GM23338 (cell line): Measurements from ENCODE around the gene NRN1. TPM values are rescaled to one million over a fixed set of nuclear protein-coding genes. Genes with fewer than 3 reads are reported as not detected.

ENCODE experiments used
- ATAC-seq: fragments of 200-7000 bp; cut with Tn5 transposase; 3 replicates; pipeline ENCODE4 v1.9.1; 2020
- DNase-seq: peaks from one replicate; pipeline ENCODE4 v3.0.0-alpha.2; 2015; ENCODE audit warnings: low spot score
- H2AFZ ChIP-seq: fragments of 200-600 bp; sonication (generic); 2 replicates; pipeline ENCODE4 v1.8.0; 2016; ENCODE audit warnings: antibody characterized with exemption, mild to moderate bottlenecking, moderate library complexity
- H3F3A ChIP-seq: fragments of 200-600 bp; sonication (generic); replicated peaks from 2 replicates; pipeline ENCODE4 v1.8.0; 2017; ENCODE audit warnings: antibody characterized with exemption, mixed run types, low read depth
- H3K27ac ChIP-seq: fragments of 200-600 bp; sonication (generic); 2 replicates; pipeline ENCODE4 v1.6.1; 2016; ENCODE audit warnings: low read depth
- H3K27me3 ChIP-seq: fragments of 200-600 bp; sonication (generic); 2 replicates; pipeline ENCODE4 v1.8.0; 2016; ENCODE audit warnings: mild to moderate bottlenecking, mixed run types, moderate library complexity; ENCODE audit not compliant: insufficient read depth
- H3K36me3 ChIP-seq: fragments of 200-600 bp; sonication (generic); 2 replicates; pipeline ENCODE4 v1.8.0; 2016; ENCODE audit warnings: mild to moderate bottlenecking; ENCODE audit not compliant: insufficient read depth
- H3K4me1 ChIP-seq: fragments of 200-600 bp; sonication (generic); 2 replicates; pipeline ENCODE4 v1.8.0; 2016; ENCODE audit warnings: mild to moderate bottlenecking, moderate library complexity; ENCODE audit not compliant: insufficient read depth
- H3K4me2 ChIP-seq: fragments of 200-600 bp; sonication (generic); 2 replicates; pipeline ENCODE4 v1.7.1; 2017; ENCODE audit warnings: mixed run types
- H3K4me3 ChIP-seq: fragments of 200-600 bp; sonication (generic); 2 replicates; pipeline ENCODE4 v1.6.1; 2016; ENCODE audit warnings: mixed run types
- H3K79me2 ChIP-seq: fragments of 200-600 bp; sonication (generic); replicated peaks from 2 replicates; pipeline ENCODE4 v1.8.0; 2017; ENCODE audit warnings: mild to moderate bottlenecking; ENCODE audit not compliant: insufficient read depth
- H3K9me2 ChIP-seq: fragments of 200-600 bp; sonication (generic); 2 replicates; pipeline ENCODE4 v1.8.0; 2017; ENCODE audit not compliant: insufficient read depth
- H4K20me1 ChIP-seq: fragments of 200-600 bp; sonication (generic); replicated peaks from 2 replicates; pipeline ENCODE4 v1.8.0; 2017; ENCODE audit warnings: mild to moderate bottlenecking; ENCODE audit not compliant: insufficient read depth
- H3K27ac Mint-ChIP-seq: 2 replicates; pipeline ENCODE4 v1.8.0; 2020; ENCODE audit warnings: inconsistent platforms, mild to moderate bottlenecking, moderate library complexity, mixed read lengths
- H3K27me3 Mint-ChIP-seq: 3 replicates; pipeline ENCODE4 v1.8.0; 2022; ENCODE audit warnings: low read depth, mild to moderate bottlenecking, moderate library complexity, mixed read lengths, inconsistent platforms; ENCODE audit not compliant: insufficient read depth, poor library complexity
- H3K36me3 Mint-ChIP-seq: 3 replicates; pipeline ENCODE4 v1.8.0; 2021; ENCODE audit warnings: low read depth, mild to moderate bottlenecking, inconsistent platforms, moderate library complexity, mixed read lengths
- H3K4me1 Mint-ChIP-seq: 3 replicates; pipeline ENCODE4 v1.8.0; 2020; ENCODE audit warnings: mild to moderate bottlenecking, inconsistent platforms, mixed read lengths
- H3K4me3 Mint-ChIP-seq: 3 replicates; pipeline ENCODE4 v1.8.0; 2021; ENCODE audit warnings: moderate library complexity, mild to moderate bottlenecking, inconsistent platforms, mixed read lengths
- H3K9me3 Mint-ChIP-seq: 3 replicates; pipeline ENCODE4 v1.8.0; 2020; ENCODE audit warnings: moderate library complexity, mild to moderate bottlenecking, inconsistent platforms, mixed read lengths
- CREB1 ChIP-seq: fragments of 250-450 bp; sonication (Bioruptor Pico); IDR thresholded peaks from 2 replicates; pipeline ENCODE4 v1.5.0; 2020; ENCODE audit warnings: low read depth, mild to moderate bottlenecking, moderate library complexity
- EZH2 ChIP-seq: fragments of 200-600 bp; sonication (generic); IDR thresholded peaks from one replicate; pipeline ENCODE4 v1.8.0; 2017; ENCODE audit warnings: antibody characterized with exemption, mild to moderate bottlenecking, low read depth; ENCODE audit not compliant: unreplicated experiment
- EZH2phosphoT487 ChIP-seq: fragments of 200-600 bp; sonication (generic); IDR thresholded peaks from one replicate; pipeline ENCODE4 v1.8.1; 2018; ENCODE audit warnings: antibody characterized with exemption; ENCODE audit not compliant: unreplicated experiment
- JUNB ChIP-seq: IDR thresholded peaks from one replicate; pipeline ENCODE4 v1.6.1; 2016; ENCODE audit warnings: antibody characterized with exemption; ENCODE audit not compliant: unreplicated experiment
- NANOG ChIP-seq: IDR thresholded peaks from 2 replicates; pipeline ENCODE4 v1.6.1; 2016; ENCODE audit warnings: antibody characterized with exemption, borderline replicate concordance
- POLR2AphosphoS5 ChIP-seq: IDR thresholded peaks from 2 replicates; pipeline ENCODE4 v1.6.1; 2016; ENCODE audit warnings: antibody characterized with exemption, low read depth
- STAT1 ChIP-seq: IDR thresholded peaks from one replicate; pipeline ENCODE4 v1.6.1; 2016; ENCODE audit warnings: antibody characterized with exemption; ENCODE audit not compliant: unreplicated experiment
- ZNF114 ChIP-seq: fragments of 250-450 bp; sonication (Bioruptor Pico); IDR thresholded peaks from 2 replicates; pipeline ENCODE4 v1.5.0; 2020; ENCODE audit warnings: mild to moderate bottlenecking, moderate library complexity
- ZNF331 ChIP-seq: fragments of 250-450 bp; sonication (Bioruptor Pico); IDR thresholded peaks from 2 replicates; pipeline ENCODE4 v1.5.0; 2020; ENCODE audit warnings: low read depth, mild to moderate bottlenecking, moderate library complexity
- polyA plus RNA-seq: library from polyadenylated mRNA; unstranded; fragments of >200 nt; fragmentation: Nextera tagmentation; extraction: Ambion mirVana; gene quantifications from 2 replicates; pipeline ENCODE4 v1.2.1, GENCODE V29; 2016
- total RNA-seq: library from RNA; depleted of rRNA; stranded (reverse); fragments of >200 nt; shearing (Covaris generic); gene quantifications from 2 replicates; pipeline ENCODE4 v1.2.3, GENCODE V29; 2014
- TF ChIP-seq, protein P1 (sequence below): fragments of 250-450 bp; sonication (Bioruptor Pico); IDR thresholded peaks from 2 replicates; pipeline ENCODE4 v1.5.0; 2020; ENCODE audit warnings: mild to moderate bottlenecking, moderate library complexity
- TF ChIP-seq, protein P2 (sequence below): IDR thresholded peaks from one replicate; pipeline ENCODE4 v1.6.1; 2018; ENCODE audit warnings: antibody characterized with exemption; ENCODE audit not compliant: unreplicated experiment
- TF ChIP-seq, protein P3 (sequence below), 2 experiments: fragments of 200-600 bp in 1 of 2; sonication (generic) in 1 of 2; conservative IDR thresholded peaks; 2 replicates each; pipeline versions ENCODE4 v1.5.1 to v1.6.1; 2016 to 2017; ENCODE audit warnings: antibody characterized with exemption in 2 of 2, low read depth in 2 of 2, mild to moderate bottlenecking in 2 of 2, moderate library complexity in 1 of 2
- TF ChIP-seq, protein P4 (sequence below): IDR thresholded peaks from 2 replicates; pipeline ENCODE4 v1.6.1; 2016; ENCODE audit warnings: antibody characterized with exemption

Gene NRN1
- total and polyA plus RNA-seq, 2 experiments from 2014 or later, result 0.71 TPM; not detected in 1

DNA sequence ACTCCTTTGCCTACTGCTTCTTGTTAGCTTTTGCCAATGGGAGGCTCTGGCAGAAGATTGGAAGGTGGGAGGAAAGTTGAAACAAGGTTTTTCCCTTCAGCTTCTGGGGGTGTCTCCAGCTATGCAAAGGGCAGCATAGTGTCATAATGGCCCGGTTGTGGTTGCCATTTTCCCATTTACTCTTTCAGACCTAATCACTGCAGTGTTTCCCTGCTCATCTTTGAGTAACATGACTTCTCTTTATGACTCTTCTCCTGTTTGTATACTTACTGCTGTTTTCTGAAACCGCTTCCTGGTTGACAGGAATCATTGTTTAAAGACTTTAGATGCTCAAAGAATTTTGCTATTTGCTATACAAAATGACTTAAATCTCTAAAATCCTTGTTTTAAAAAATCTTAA lies 19.9 kb downstream of the NRN1 start:
- peaks cover 2% of the 10 kb centered on the region; the same call in 1 of the 2 replicates for H3K4me1 ChIP-seq
- H3K36me3 Mint-ChIP-seq, result no peaks in the 10 kb centered on the region; the same call in 2 of the 3 replicates

More for the DNA sequence above, 19.9 kb downstream of the NRN1 start:
- H3K4me1 Mint-ChIP-seq, result peaks cover 5% of the 10 kb centered on the region
- Histone ChIP-seq H3K9me2 (no peaks in the 10 kb centered on the region), H3K27ac (no peak overlapping the region), H3K36me3 (no peaks in the 10 kb centered on the region), H3F3A (no peaks in the 10 kb centered on the region; the same call in 1 of the 2 replicates), H3K4me3 (no peak overlapping the region), H2AFZ (no peak overlapping the region), H3K4me2 (no peak overlapping the region), H3K79me2 (no peaks in the 10 kb centered on the region), H3K27me3 (peaks cover 19% of the 10 kb centered on the region), H4K20me1 (no peaks in the 10 kb centered on the region)
- ATAC-seq (no peak), DNase-seq (no peak)
- H3K4me3 Mint-ChIP-seq, result no peak overlapping the region
- H3K27ac Mint-ChIP-seq, result no peak overlapping the region
- no peaks in the 10 kb centered on the region for H3K9me3 Mint-ChIP-seq
- TF ChIP-seq ZNF331 (CRISPR knock-in tag) (no peak), CREB1 (CRISPR knock-in tag) (no peak), NANOG (no peak), ZNF114 (CRISPR knock-in tag) (no peak), POLR2AphosphoS5 (no peak), EZH2phosphoT487 (no peak), JUNB (no peak), EZH2 (no peak), STAT1 (no peak)
- TF ChIP-seq, protein P1, sequence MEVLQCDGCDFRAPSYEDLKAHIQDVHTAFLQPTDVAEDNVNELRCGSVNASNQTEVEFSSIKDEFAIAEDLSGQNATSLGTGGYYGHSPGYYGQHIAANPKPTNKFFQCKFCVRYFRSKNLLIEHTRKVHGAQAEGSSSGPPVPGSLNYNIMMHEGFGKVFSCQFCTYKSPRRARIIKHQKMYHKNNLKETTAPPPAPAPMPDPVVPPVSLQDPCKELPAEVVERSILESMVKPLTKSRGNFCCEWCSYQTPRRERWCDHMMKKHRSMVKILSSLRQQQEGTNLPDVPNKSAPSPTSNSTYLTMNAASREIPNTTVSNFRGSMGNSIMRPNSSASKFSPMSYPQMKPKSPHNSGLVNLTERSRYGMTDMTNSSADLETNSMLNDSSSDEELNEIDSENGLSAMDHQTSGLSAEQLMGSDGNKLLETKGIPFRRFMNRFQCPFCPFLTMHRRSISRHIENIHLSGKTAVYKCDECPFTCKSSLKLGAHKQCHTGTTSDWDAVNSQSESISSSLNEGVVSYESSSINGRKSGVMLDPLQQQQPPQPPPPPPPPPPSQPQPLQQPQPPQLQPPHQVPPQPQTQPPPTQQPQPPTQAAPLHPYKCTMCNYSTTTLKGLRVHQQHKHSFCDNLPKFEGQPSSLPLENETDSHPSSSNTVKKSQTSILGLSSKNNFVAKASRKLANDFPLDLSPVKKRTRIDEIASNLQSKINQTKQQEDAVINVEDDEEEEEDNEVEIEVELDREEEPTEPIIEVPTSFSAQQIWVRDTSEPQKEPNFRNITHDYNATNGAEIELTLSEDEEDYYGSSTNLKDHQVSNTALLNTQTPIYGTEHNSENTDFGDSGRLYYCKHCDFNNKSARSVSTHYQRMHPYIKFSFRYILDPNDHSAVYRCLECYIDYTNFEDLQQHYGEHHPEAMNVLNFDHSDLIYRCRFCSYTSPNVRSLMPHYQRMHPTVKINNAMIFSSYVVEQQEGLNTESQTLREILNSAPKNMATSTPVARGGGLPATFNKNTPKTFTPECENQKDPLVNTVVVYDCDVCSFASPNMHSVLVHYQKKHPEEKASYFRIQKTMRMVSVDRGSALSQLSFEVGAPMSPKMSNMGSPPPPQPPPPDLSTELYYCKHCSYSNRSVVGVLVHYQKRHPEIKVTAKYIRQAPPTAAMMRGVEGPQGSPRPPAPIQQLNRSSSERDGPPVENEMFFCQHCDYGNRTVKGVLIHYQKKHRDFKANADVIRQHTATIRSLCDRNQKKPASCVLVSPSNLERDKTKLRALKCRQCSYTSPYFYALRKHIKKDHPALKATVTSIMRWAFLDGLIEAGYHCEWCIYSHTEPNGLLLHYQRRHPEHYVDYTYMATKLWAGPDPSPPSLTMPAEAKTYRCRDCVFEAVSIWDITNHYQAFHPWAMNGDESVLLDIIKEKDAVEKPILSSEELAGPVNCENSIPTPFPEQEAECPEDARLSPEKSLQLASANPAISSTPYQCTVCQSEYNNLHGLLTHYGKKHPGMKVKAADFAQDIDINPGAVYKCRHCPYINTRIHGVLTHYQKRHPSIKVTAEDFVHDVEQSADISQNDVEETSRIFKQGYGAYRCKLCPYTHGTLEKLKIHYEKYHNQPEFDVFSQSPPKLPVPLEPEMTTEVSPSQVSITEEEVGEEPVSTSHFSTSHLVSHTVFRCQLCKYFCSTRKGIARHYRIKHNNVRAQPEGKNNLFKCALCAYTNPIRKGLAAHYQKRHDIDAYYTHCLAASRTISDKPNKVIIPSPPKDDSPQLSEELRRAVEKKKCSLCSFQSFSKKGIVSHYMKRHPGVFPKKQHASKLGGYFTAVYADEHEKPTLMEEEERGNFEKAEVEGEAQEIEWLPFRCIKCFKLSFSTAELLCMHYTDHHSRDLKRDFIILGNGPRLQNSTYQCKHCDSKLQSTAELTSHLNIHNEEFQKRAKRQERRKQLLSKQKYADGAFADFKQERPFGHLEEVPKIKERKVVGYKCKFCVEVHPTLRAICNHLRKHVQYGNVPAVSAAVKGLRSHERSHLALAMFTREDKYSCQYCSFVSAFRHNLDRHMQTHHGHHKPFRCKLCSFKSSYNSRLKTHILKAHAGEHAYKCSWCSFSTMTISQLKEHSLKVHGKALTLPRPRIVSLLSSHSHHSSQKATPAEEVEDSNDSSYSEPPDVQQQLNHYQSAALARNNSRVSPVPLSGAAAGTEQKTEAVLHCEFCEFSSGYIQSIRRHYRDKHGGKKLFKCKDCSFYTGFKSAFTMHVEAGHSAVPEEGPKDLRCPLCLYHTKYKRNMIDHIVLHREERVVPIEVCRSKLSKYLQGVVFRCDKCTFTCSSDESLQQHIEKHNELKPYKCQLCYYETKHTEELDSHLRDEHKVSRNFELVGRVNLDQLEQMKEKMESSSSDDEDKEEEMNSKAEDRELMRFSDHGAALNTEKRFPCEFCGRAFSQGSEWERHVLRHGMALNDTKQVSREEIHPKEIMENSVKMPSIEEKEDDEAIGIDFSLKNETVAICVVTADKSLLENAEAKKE (CRISPR knock-in tag), result no peak
- TF ChIP-seq, protein P2, sequence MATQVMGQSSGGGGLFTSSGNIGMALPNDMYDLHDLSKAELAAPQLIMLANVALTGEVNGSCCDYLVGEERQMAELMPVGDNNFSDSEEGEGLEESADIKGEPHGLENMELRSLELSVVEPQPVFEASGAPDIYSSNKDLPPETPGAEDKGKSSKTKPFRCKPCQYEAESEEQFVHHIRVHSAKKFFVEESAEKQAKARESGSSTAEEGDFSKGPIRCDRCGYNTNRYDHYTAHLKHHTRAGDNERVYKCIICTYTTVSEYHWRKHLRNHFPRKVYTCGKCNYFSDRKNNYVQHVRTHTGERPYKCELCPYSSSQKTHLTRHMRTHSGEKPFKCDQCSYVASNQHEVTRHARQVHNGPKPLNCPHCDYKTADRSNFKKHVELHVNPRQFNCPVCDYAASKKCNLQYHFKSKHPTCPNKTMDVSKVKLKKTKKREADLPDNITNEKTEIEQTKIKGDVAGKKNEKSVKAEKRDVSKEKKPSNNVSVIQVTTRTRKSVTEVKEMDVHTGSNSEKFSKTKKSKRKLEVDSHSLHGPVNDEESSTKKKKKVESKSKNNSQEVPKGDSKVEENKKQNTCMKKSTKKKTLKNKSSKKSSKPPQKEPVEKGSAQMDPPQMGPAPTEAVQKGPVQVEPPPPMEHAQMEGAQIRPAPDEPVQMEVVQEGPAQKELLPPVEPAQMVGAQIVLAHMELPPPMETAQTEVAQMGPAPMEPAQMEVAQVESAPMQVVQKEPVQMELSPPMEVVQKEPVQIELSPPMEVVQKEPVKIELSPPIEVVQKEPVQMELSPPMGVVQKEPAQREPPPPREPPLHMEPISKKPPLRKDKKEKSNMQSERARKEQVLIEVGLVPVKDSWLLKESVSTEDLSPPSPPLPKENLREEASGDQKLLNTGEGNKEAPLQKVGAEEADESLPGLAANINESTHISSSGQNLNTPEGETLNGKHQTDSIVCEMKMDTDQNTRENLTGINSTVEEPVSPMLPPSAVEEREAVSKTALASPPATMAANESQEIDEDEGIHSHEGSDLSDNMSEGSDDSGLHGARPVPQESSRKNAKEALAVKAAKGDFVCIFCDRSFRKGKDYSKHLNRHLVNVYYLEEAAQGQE, result no peak
- TF ChIP-seq, protein P3, sequence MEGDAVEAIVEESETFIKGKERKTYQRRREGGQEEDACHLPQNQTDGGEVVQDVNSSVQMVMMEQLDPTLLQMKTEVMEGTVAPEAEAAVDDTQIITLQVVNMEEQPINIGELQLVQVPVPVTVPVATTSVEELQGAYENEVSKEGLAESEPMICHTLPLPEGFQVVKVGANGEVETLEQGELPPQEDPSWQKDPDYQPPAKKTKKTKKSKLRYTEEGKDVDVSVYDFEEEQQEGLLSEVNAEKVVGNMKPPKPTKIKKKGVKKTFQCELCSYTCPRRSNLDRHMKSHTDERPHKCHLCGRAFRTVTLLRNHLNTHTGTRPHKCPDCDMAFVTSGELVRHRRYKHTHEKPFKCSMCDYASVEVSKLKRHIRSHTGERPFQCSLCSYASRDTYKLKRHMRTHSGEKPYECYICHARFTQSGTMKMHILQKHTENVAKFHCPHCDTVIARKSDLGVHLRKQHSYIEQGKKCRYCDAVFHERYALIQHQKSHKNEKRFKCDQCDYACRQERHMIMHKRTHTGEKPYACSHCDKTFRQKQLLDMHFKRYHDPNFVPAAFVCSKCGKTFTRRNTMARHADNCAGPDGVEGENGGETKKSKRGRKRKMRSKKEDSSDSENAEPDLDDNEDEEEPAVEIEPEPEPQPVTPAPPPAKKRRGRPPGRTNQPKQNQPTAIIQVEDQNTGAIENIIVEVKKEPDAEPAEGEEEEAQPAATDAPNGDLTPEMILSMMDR (conservative IDR thresholded peaks at IDR 0.05; ENCODE audit: low read depth in 2 of 2), result no peak
- TF ChIP-seq, protein P4, sequence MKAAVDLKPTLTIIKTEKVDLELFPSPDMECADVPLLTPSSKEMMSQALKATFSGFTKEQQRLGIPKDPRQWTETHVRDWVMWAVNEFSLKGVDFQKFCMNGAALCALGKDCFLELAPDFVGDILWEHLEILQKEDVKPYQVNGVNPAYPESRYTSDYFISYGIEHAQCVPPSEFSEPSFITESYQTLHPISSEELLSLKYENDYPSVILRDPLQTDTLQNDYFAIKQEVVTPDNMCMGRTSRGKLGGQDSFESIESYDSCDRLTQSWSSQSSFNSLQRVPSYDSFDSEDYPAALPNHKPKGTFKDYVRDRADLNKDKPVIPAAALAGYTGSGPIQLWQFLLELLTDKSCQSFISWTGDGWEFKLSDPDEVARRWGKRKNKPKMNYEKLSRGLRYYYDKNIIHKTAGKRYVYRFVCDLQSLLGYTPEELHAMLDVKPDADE, result no peak
- peaks cover 13% of the 10 kb centered on the region for H3K27me3 Mint-ChIP-seq
